A673 (cell line): ENCODE measurements around the gene ESPN.

Experiments
- EZH2 ChIP-seq: fragments of 200-600 bp; sonication (generic); IDR thresholded peaks from 2 replicates; pipeline ENCODE4 v1.6.1; 2017; ENCODE audit warnings: borderline replicate concordance, low read depth, mild to moderate bottlenecking, mixed read lengths, antibody characterized with exemption, low read length; ENCODE audit not compliant: poor library complexity, severe bottlenecking
- TF ChIP-seq, protein P1 (sequence below): fragments of 300-800, 200-600 bp; sonication (generic); conservative IDR thresholded peaks from 2 replicates; pipeline ENCODE4 v1.5.1; 2017; ENCODE audit warnings: low read depth, mild to moderate bottlenecking, antibody characterized with exemption, low read length, moderate library complexity, mixed read lengths

GRCh38 chr1:6445062-6445763, 20.6 kb downstream of the ESPN start:
- TF ChIP-seq, protein P1, sequence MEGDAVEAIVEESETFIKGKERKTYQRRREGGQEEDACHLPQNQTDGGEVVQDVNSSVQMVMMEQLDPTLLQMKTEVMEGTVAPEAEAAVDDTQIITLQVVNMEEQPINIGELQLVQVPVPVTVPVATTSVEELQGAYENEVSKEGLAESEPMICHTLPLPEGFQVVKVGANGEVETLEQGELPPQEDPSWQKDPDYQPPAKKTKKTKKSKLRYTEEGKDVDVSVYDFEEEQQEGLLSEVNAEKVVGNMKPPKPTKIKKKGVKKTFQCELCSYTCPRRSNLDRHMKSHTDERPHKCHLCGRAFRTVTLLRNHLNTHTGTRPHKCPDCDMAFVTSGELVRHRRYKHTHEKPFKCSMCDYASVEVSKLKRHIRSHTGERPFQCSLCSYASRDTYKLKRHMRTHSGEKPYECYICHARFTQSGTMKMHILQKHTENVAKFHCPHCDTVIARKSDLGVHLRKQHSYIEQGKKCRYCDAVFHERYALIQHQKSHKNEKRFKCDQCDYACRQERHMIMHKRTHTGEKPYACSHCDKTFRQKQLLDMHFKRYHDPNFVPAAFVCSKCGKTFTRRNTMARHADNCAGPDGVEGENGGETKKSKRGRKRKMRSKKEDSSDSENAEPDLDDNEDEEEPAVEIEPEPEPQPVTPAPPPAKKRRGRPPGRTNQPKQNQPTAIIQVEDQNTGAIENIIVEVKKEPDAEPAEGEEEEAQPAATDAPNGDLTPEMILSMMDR = no peak
- TF ChIP-seq EZH2 = no peak
